Chondrocyte (in vitro differentiated cells): ENCODE data around the gene KRTAP21-1. TPM values are rescaled to one million over a fixed set of nuclear protein-coding genes. Genes with fewer than 3 reads are reported as not detected.
"Not testable (repeated sequence)": the region's sequence is repeated elsewhere in the genome, so short reads cannot be mapped to it uniquely, and the experiment has no call there.

Experiments used
- DNase-seq: peaks from one replicate; pipeline ENCODE4 v3.0.0; 2021; ENCODE audit warnings: mixed read lengths, low spot score
- H3K27ac Mint-ChIP-seq: one replicate; pipeline ENCODE4 v1.8.0; 2021; ENCODE audit warnings: mild to moderate bottlenecking, moderate library complexity, mixed read lengths; ENCODE audit not compliant: unreplicated experiment
- H3K27me3 Mint-ChIP-seq: 2 replicates; pipeline ENCODE4 v1.8.0; 2021; ENCODE audit warnings: low read depth, mixed read lengths
- H3K36me3 Mint-ChIP-seq: 2 replicates; pipeline ENCODE4 v1.8.0; 2021; ENCODE audit warnings: low read depth, mixed read lengths
- H3K4me1 Mint-ChIP-seq: 2 replicates; pipeline ENCODE4 v1.8.0; 2021; ENCODE audit warnings: low read depth, mild to moderate bottlenecking, mixed read lengths
- H3K4me3 Mint-ChIP-seq: one replicate; pipeline ENCODE4 v1.8.0; 2021; ENCODE audit warnings: mild to moderate bottlenecking, moderate library complexity, mixed read lengths; ENCODE audit not compliant: unreplicated experiment
- H3K9me3 Mint-ChIP-seq: 2 replicates; pipeline ENCODE4 v1.8.0; 2021; ENCODE audit warnings: low read depth, mixed read lengths
- long read RNA-seq: library from polyadenylated mRNA; stranded (forward); transcript quantifications from one replicate; pipeline ENCODE4 v2.0.0, GENCODE V29; 2021
- total RNA-seq: library from RNA; stranded (reverse); gene quantifications from 3 replicates; pipeline ENCODE4 v1.2.1, GENCODE V29; 2021
- TF ChIP-seq, protein P1 (sequence below): fragments of 200-600 bp; sonication (generic); IDR thresholded peaks from 2 replicates; pipeline ENCODE4 v1.5.0; 2021; ENCODE audit warnings: antibody characterized with exemption, mild to moderate bottlenecking, moderate library complexity

The KRTAP21-1 gene
- not detected in 3 replicates for total RNA-seq
- long read RNA-seq = 0 reads

DNA sequence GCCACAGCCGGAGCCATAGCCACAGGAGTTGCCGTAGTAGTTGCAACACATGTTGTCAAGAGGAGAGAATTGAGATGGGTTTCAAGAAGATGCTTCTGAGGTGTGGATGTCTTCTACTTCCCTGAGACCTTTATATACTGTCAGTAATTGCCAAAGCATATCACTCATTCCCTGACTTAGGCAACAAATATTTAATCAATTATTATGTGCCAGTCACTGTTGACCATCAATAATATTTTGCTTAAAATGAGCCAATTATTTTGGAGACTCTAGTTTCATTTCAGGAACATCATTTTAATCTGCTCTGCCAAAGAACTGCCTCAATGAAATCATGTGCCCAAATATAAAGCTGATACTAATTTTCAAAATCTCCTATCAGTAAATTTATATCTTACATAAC, at the start of gene KRTAP21-1:
TSS of gene KRTAP21-1 (minus strand) at position 101 of the 400 bp plus-strand sequence. CDS start at position 51, 50 bp downstream.
- not testable (repeated sequence) for H3K4me3 Mint-ChIP-seq, H3K36me3 Mint-ChIP-seq, H3K27ac Mint-ChIP-seq, DNase-seq, H3K4me1 Mint-ChIP-seq, H3K27me3 Mint-ChIP-seq
- H3K9me3 Mint-ChIP-seq = peaks cover 10% of the 10 kb centered on the region

DNA sequence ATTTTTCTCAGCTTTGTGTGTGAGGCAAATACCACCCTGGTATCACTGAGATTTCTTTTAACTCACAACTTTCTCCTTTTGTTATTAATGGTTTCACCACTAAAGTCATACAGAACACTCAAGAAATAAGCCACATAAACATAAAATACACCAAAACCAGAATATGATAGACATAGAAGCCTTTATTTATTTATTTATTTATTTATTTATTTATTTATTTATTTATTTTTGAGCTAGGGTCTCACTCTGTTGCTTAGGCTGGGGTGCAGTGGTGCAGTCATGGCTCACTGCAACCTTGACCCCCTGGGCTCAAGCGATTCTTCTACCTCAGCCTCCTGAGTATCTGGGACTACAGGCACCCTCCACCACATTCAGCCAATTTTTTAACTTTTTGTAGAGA, 45.4 kb upstream of the KRTAP21-1 start:
- Mint-ChIP-seq H3K27me3 (no peaks in the 10 kb centered on the region), H3K4me1 (no peaks in the 10 kb centered on the region), H3K36me3 (no peaks in the 10 kb centered on the region), H3K9me3 (peaks cover 6% of the 10 kb centered on the region), H3K4me3 (no peak overlapping the region), H3K27ac (no peak overlapping the region)
- no peak for DNase-seq
- TF ChIP-seq, protein P1, sequence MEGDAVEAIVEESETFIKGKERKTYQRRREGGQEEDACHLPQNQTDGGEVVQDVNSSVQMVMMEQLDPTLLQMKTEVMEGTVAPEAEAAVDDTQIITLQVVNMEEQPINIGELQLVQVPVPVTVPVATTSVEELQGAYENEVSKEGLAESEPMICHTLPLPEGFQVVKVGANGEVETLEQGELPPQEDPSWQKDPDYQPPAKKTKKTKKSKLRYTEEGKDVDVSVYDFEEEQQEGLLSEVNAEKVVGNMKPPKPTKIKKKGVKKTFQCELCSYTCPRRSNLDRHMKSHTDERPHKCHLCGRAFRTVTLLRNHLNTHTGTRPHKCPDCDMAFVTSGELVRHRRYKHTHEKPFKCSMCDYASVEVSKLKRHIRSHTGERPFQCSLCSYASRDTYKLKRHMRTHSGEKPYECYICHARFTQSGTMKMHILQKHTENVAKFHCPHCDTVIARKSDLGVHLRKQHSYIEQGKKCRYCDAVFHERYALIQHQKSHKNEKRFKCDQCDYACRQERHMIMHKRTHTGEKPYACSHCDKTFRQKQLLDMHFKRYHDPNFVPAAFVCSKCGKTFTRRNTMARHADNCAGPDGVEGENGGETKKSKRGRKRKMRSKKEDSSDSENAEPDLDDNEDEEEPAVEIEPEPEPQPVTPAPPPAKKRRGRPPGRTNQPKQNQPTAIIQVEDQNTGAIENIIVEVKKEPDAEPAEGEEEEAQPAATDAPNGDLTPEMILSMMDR = no peak

DNA sequence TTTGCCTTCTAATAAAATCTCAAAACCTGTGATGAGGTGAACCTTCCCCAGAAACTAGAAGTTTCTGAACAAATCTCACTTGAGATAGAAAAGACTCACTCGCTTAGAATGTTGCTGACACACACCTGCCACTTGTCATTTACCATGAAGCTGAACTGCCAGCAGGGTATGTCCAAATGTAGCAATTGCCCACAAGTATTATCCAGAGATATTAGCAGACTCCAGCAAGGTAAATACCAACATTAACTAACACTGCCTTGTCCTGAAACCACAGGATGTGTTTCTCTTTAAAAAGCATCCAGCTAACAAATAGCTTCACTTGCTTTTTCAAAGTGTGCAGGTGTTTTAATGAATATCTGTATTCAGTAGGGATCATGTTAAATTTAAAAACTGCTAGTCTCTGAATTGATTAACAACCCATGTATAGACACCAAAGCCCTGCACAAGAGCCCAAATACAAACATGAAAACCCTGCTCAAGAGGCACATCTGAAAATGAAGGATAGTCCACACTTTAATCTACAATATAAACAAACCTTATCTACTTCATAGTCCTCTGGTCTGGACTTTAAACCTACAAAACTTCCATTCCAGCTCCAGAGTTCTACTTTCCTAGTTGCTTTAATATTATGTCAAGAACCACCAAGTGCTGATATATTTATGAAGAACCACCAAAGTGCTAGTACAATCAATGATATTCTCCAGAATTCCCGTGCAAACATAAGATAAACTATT, 38.5 kb upstream of the KRTAP21-1 start:
- Mint-ChIP-seq H3K4me3 (no peak overlapping the region), H3K4me1 (no peaks in the 10 kb centered on the region), H3K27me3 (no peaks in the 10 kb centered on the region), H3K36me3 (no peaks in the 10 kb centered on the region), H3K9me3 (peaks cover 6% of the 10 kb centered on the region), H3K27ac (no peak overlapping the region)
- no peak for DNase-seq
- TF ChIP-seq, protein P1 = no peak

DNA sequence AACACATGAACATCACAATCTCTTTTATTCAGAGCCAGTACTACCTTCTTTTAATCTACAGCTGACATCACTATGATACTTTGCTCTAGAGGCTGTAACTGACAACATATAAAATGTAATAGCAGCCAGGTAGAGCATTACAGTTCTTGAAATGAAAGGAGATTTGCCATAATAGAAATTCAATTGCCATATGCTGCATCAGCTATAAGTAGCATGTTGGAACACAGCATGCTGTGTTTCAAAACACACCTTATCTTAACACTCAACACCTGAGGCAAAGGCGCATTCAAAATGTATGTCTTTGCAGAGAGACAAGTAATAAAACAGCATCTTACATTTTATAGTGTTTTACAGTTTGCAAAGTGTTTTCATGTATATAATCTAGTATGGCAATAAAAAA, 24.0 kb upstream of the KRTAP21-1 start:
- Mint-ChIP-seq H3K36me3 (no peaks in the 10 kb centered on the region), H3K4me1 (no peaks in the 10 kb centered on the region), H3K9me3 (peaks cover 13% of the 10 kb centered on the region), H3K27me3 (peaks cover 9% of the 10 kb centered on the region), H3K27ac (no peak overlapping the region), H3K4me3 (no peak overlapping the region)
- DNase-seq = no peak
- TF ChIP-seq, protein P1 = no peak

DNA sequence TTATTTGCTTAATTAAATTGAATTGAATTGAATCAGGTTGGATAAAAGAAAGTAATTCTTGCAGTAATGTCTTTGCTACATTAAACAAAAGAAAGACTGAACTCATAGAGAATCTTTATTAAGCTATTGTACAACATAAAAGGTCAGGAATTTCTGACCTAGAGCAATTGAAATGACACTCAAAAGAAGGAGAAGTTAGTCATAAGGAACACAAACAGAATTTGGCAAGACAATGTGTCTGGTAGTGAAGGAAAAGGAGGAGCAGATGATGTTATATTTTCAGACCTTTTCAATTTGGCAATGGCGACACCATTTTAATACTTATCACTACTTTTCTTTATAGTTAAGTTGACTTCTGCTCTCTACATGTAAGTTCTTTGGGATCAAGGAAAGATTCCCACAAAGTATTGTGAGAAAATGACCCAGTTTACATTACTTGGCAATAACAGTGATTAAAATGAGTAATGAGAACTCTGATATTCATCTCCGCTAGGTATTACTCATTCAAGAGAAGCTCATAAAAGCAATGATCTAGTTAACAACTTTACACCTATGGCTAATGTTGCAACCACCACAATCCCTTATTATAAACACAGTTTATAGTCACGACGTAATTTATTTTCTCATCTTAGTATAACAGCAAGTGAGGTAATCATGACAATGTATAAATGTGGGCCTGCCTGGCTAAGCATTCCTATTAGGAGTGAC, 14.7 kb upstream of the KRTAP21-1 start:
- Mint-ChIP-seq H3K9me3 (peaks cover 11% of the 10 kb centered on the region), H3K4me1 (no peaks in the 10 kb centered on the region), H3K27ac (no peak overlapping the region), H3K36me3 (no peaks in the 10 kb centered on the region), H3K4me3 (no peak overlapping the region), H3K27me3 (no peaks in the 10 kb centered on the region)
- DNase-seq = no peak
- TF ChIP-seq, protein P1 = no peak
